ENCODE results near the gene SOX8.
"Not testable (repeated sequence)": the region's sequence is repeated elsewhere in the genome, so short reads cannot be mapped to it uniquely, and the experiment has no call there.

The SOX8 gene

GRCh38 chr16:955766-956165 lies 25.8 kb upstream of the SOX8 start:
- not testable (repeated sequence) for DNase-seq

- DNase-seq = no peak
Observed at GRCh38 chr16:959232-960040, 22.1 kb upstream of the SOX8 start.

GRCh38 chr16:962366-962765 lies 19.2 kb upstream of the SOX8 start:
- no peak for DNase-seq

GRCh38 chr16:962901-963814 lies 18.4 kb upstream of the SOX8 start:
- no peak for DNase-seq

GRCh38 chr16:963913-964312 lies 17.7 kb upstream of the SOX8 start:
- DNase-seq = no peak

GRCh38 chr16:964356-965035 lies 17.1 kb upstream of the SOX8 start:
- no peak for DNase-seq

GRCh38 chr16:965036-965395 lies 16.6 kb upstream of the SOX8 start:
- DNase-seq = no peak

GRCh38 chr16:965487-965886 lies 16.1 kb upstream of the SOX8 start:
- no peak for DNase-seq

- no peak for DNase-seq
Observed at GRCh38 chr16:966035-966434, 15.5 kb upstream of the SOX8 start.

GRCh38 chr16:966505-966904 lies 15.1 kb upstream of the SOX8 start:
- no peak for DNase-seq

GRCh38 chr16:967077-967541 lies 14.5 kb upstream of the SOX8 start:
- no peak for DNase-seq

- no peak for DNase-seq
Observed at GRCh38 chr16:967546-968295, 13.8 kb upstream of the SOX8 start.

GRCh38 chr16:968620-969019 lies 12.9 kb upstream of the SOX8 start:
- DNase-seq = no peak

GRCh38 chr16:969508-970385 lies 11.8 kb upstream of the SOX8 start:
- DNase-seq = no peak

GRCh38 chr16:970386-970765 lies 11.2 kb upstream of the SOX8 start:
- DNase-seq = no peak

GRCh38 chr16:970766-971581 lies 10.6 kb upstream of the SOX8 start, which contains the start of gene LMF1:
LMF1 (minus strand) TSS chr16:970984; CDS start chr16:970980, 4 bp downstream.
- peak; percentile 73 for DNase-seq

GRCh38 chr16:971582-971905 lies 10.0 kb upstream of the SOX8 start:
- no peak for DNase-seq

- no peak for DNase-seq
Observed at GRCh38 chr16:971981-972315, 9.6 kb upstream of the SOX8 start.

- no peak for DNase-seq
Observed at GRCh38 chr16:972316-973002, 9.1 kb upstream of the SOX8 start.

GRCh38 chr16:973366-973765 lies 8.2 kb upstream of the SOX8 start:
- DNase-seq = no peak
